ENCODE results near the gene IGF1R. TPM values are rescaled to one million over a fixed set of nuclear protein-coding genes. Genes with fewer than 3 reads are reported as not detected.

IGF1R gene
- total RNA-seq, 1 experiment from 2014 or later = 16.3 TPM

DNA sequence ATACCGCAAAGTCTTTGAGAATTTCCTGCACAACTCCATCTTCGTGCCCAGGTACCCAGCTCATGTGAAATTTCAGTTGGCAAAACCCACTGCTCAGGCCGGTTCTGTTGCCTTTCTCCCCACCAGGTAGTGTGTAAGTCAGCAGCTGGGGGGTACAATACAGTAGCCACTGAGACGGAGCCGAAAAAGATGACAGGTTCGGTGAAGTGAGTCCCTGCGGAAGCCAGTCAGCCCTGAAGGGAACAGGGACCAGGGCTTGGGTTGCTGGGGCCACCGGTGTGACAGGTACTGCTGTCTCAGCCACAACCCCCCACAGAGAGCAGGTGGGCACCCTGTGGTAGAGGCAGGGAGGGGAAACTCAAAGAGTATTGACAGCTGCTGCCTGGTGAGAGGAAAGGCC lies 268.5 kb downstream of the IGF1R start:
- RAD21 ChIA-PET (ENCODE audit: low non-redundant PET in 1 of 2, low total read pairs in 2 of 2, uncharacterized antibody in 2 of 2, unreplicated experiment in 2 of 2) = no interaction called here
- CTCF ChIA-PET = no interaction called here
- TF ChIP-seq, protein P1, sequence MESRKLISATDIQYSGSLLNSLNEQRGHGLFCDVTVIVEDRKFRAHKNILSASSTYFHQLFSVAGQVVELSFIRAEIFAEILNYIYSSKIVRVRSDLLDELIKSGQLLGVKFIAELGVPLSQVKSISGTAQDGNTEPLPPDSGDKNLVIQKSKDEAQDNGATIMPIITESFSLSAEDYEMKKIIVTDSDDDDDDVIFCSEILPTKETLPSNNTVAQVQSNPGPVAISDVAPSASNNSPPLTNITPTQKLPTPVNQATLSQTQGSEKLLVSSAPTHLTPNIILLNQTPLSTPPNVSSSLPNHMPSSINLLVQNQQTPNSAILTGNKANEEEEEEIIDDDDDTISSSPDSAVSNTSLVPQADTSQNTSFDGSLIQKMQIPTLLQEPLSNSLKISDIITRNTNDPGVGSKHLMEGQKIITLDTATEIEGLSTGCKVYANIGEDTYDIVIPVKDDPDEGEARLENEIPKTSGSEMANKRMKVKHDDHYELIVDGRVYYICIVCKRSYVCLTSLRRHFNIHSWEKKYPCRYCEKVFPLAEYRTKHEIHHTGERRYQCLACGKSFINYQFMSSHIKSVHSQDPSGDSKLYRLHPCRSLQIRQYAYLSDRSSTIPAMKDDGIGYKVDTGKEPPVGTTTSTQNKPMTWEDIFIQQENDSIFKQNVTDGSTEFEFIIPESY (IDR thresholded peaks at IDR 0.05; ENCODE audit: extremely low read depth, insufficient replicate concordance, low read length) = no peak
- TF ChIP-seq SP1 (IDR thresholded peaks at IDR 0.05; ENCODE audit: low read depth) = no peak
- no peak for TF ChIP-seq CEBPB (IDR thresholded peaks at IDR 0.05; ENCODE audit: low read depth)
- TF ChIP-seq, protein P2, sequence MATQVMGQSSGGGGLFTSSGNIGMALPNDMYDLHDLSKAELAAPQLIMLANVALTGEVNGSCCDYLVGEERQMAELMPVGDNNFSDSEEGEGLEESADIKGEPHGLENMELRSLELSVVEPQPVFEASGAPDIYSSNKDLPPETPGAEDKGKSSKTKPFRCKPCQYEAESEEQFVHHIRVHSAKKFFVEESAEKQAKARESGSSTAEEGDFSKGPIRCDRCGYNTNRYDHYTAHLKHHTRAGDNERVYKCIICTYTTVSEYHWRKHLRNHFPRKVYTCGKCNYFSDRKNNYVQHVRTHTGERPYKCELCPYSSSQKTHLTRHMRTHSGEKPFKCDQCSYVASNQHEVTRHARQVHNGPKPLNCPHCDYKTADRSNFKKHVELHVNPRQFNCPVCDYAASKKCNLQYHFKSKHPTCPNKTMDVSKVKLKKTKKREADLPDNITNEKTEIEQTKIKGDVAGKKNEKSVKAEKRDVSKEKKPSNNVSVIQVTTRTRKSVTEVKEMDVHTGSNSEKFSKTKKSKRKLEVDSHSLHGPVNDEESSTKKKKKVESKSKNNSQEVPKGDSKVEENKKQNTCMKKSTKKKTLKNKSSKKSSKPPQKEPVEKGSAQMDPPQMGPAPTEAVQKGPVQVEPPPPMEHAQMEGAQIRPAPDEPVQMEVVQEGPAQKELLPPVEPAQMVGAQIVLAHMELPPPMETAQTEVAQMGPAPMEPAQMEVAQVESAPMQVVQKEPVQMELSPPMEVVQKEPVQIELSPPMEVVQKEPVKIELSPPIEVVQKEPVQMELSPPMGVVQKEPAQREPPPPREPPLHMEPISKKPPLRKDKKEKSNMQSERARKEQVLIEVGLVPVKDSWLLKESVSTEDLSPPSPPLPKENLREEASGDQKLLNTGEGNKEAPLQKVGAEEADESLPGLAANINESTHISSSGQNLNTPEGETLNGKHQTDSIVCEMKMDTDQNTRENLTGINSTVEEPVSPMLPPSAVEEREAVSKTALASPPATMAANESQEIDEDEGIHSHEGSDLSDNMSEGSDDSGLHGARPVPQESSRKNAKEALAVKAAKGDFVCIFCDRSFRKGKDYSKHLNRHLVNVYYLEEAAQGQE (IDR thresholded peaks at IDR 0.05; ENCODE audit: low read depth) = no peak
- no peak for TF ChIP-seq POLR2AphosphoS5 (IDR thresholded peaks at IDR 0.05; ENCODE audit: low read depth, low read length)
- no peak for TF ChIP-seq ZFX (IDR thresholded peaks at IDR 0.05)
- TF ChIP-seq YY1 (IDR thresholded peaks at IDR 0.05; ENCODE audit: extremely low read depth, insufficient replicate concordance, low read depth, low read length) = no peak
- no peak for TF ChIP-seq CBX3 (IDR thresholded peaks at IDR 0.05; ENCODE audit: low read depth)
- TF ChIP-seq TCF7L2 (IDR thresholded peaks at IDR 0.05; ENCODE audit: borderline replicate concordance, extremely low read depth, insufficient read depth, insufficient read length) = no peak
- TF ChIP-seq ZNF274 (IDR thresholded peaks at IDR 0.05; ENCODE audit: low read depth, low read length) = no peak
- TF ChIP-seq, protein P3, sequence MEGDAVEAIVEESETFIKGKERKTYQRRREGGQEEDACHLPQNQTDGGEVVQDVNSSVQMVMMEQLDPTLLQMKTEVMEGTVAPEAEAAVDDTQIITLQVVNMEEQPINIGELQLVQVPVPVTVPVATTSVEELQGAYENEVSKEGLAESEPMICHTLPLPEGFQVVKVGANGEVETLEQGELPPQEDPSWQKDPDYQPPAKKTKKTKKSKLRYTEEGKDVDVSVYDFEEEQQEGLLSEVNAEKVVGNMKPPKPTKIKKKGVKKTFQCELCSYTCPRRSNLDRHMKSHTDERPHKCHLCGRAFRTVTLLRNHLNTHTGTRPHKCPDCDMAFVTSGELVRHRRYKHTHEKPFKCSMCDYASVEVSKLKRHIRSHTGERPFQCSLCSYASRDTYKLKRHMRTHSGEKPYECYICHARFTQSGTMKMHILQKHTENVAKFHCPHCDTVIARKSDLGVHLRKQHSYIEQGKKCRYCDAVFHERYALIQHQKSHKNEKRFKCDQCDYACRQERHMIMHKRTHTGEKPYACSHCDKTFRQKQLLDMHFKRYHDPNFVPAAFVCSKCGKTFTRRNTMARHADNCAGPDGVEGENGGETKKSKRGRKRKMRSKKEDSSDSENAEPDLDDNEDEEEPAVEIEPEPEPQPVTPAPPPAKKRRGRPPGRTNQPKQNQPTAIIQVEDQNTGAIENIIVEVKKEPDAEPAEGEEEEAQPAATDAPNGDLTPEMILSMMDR (IDR thresholded peaks at IDR 0.05 in 2 of 3, conservative IDR thresholded peaks at IDR 0.05 in 1 of 3; ENCODE audit: borderline replicate concordance in 1 of 3, insufficient read depth in 1 of 3, low read depth in 2 of 3, low read length in 2 of 3) = no peak
- no peak for TF ChIP-seq SRF (IDR thresholded peaks at IDR 0.05; ENCODE audit: low read depth)
- TF ChIP-seq EZH2phosphoT487 (IDR thresholded peaks at IDR 0.05; ENCODE audit: borderline replicate concordance) = no peak
- no peak for TF ChIP-seq JUND (IDR thresholded peaks at IDR 0.05)
- DNase-seq (ENCODE audit: low read depth, low spot score) (no peak), ATAC-seq (no peak)
- Histone ChIP-seq H3K9ac (ENCODE audit: low read length) (no peak overlapping the region), H3K27me3 (ENCODE audit: insufficient read depth, low read length) (no peaks in the 10 kb centered on the region), H3K9me3 (ENCODE audit: control insufficient read depth in 1 of 2, insufficient read depth in 1 of 2, low read depth in 1 of 2, low read length in 2 of 2) (no peaks in the 10 kb centered on the region), H3K79me2 (ENCODE audit: insufficient read depth, low read length) (no peaks in the 10 kb centered on the region), H3K9me2 (ENCODE audit: insufficient read depth) (no peaks in the 10 kb centered on the region), H2AFZ (ENCODE audit: low read depth, low read length, poor library complexity, severe bottlenecking) (no peak overlapping the region), H3K36me3 (ENCODE audit: control insufficient read depth in 1 of 2, insufficient read depth in 2 of 2, low read length in 2 of 2) (no peaks in the 10 kb centered on the region), H3K4me2 (ENCODE audit: low read length) (no peak overlapping the region), H4K20me1 (ENCODE audit: insufficient read depth) (no peaks in the 10 kb centered on the region), H3K4me1 (ENCODE audit: control insufficient read depth in 1 of 2, insufficient read depth in 2 of 2, low read length in 2 of 2) (peaks cover 0 to 5% of the 10 kb centered on the region in 2 experiments; a peak in 1 of 4 replicates), H3K4me3 (replicated peaks in 1 of 2; ENCODE audit: low read depth in 1 of 2, low read length in 2 of 2) (no peak overlapping the region), H3K27ac (ENCODE audit: low read depth, low read length) (no peak overlapping the region)
- no TSS peak for BruUV-seq (replicated peaks)
- intact Hi-C loops (cut with micrococcal nuclease) = no loop called here
- POLR2A ChIA-PET = no interaction called here
